WTC11 (cell line): ENCODE measurements around the gene DOK3. TPM values are rescaled to one million over a fixed set of nuclear protein-coding genes. Genes with fewer than 3 reads are reported as not detected.

Experiments
- ATAC-seq: fragments of 200-7000 bp; cut with Tn5 transposase; 2 replicates; pipeline ENCODE4 v1.10.0; 2021; ENCODE audit warnings: mild to moderate bottlenecking, moderate library complexity
- CTCF ChIA-PET: fragments of 300-600 bp; sonication (Branson Sonifier 250); formaldehyde crosslinking; loops from one replicate; lab custom pipeline; 2021; ENCODE audit warnings: antibody characterized with exemption; lab: Charles Lee
- POLR2A ChIA-PET: fragments of 350-600 bp; sonication (Branson Sonifier 250); formaldehyde crosslinking; loops from one replicate; lab custom pipeline; 2021; ENCODE audit warnings: antibody characterized with exemption; lab: Charles Lee
- DNase-seq: peaks from one replicate; pipeline ENCODE4 v3.0.0; 2021; ENCODE audit warnings: low spot score
- H3K27ac Mint-ChIP-seq: 2 replicates; pipeline ENCODE4 v1.8.0; 2021; ENCODE audit warnings: mixed read lengths
- H3K27me3 Mint-ChIP-seq: 2 replicates; pipeline ENCODE4 v1.8.0; 2021; ENCODE audit warnings: low read depth, mild to moderate bottlenecking, moderate library complexity, mixed read lengths
- H3K36me3 Mint-ChIP-seq: 2 replicates; pipeline ENCODE4 v1.8.0; 2021; ENCODE audit warnings: mixed read lengths
- H3K4me1 Mint-ChIP-seq: 2 replicates; pipeline ENCODE4 v1.8.0; 2022; ENCODE audit warnings: mixed read lengths
- H3K4me3 Mint-ChIP-seq: 2 replicates; pipeline ENCODE4 v1.8.0; 2021; ENCODE audit warnings: mild to moderate bottlenecking, moderate library complexity, mixed read lengths
- H3K9me3 Mint-ChIP-seq: 2 replicates; pipeline ENCODE4 v1.8.0; 2021; ENCODE audit warnings: mixed read lengths
- AR ChIP-seq: fragments of 250-450 bp; sonication (Bioruptor Pico); IDR thresholded peaks from 2 replicates; pipeline ENCODE4 v1.9.0; 2021; ENCODE audit warnings: mild to moderate bottlenecking
- ARID4B ChIP-seq: sonication (generic); formaldehyde crosslinking; IDR thresholded peaks from 2 replicates; pipeline ENCODE4 v1.8.0; 2023; ENCODE audit warnings: missing genetic modification reagents, mild to moderate bottlenecking, borderline replicate concordance
- E2F4 ChIP-seq: sonication (generic); formaldehyde crosslinking; IDR thresholded peaks from 2 replicates; pipeline ENCODE4 v1.8.1; 2022; ENCODE audit warnings: low read depth, mild to moderate bottlenecking, moderate library complexity, missing genetic modification reagents, borderline replicate concordance
- FOXJ3 ChIP-seq: sonication (generic); formaldehyde crosslinking; IDR thresholded peaks from 2 replicates; pipeline ENCODE4 v1.9.0; 2021; ENCODE audit warnings: missing genetic modification reagents, mild to moderate bottlenecking, borderline replicate concordance
- FOXK1 ChIP-seq: sonication (generic); formaldehyde crosslinking; IDR thresholded peaks from 2 replicates; pipeline ENCODE4 v1.8.0; 2022; ENCODE audit warnings: mild to moderate bottlenecking, moderate library complexity, missing genetic modification reagents
- HMGXB4 ChIP-seq: sonication (generic); formaldehyde crosslinking; IDR thresholded peaks from 2 replicates; pipeline ENCODE4 v1.8.1; 2023; ENCODE audit warnings: mild to moderate bottlenecking, moderate library complexity, missing genetic modification reagents
- JUN ChIP-seq: sonication (generic); formaldehyde crosslinking; IDR thresholded peaks from 2 replicates; pipeline ENCODE4 v1.8.0; 2023; ENCODE audit warnings: mild to moderate bottlenecking, missing genetic modification reagents
- USF1 ChIP-seq: sonication (generic); formaldehyde crosslinking; IDR thresholded peaks from 2 replicates; pipeline ENCODE4 v1.8.0; 2022; ENCODE audit warnings: mild to moderate bottlenecking, missing genetic modification reagents
- ZBTB21 ChIP-seq: sonication (generic); formaldehyde crosslinking; IDR thresholded peaks from 2 replicates; pipeline ENCODE4 v1.8.1; 2023; ENCODE audit warnings: mild to moderate bottlenecking, missing genetic modification reagents, borderline replicate concordance
- ZBTB43 ChIP-seq: sonication (generic); formaldehyde crosslinking; IDR thresholded peaks from 2 replicates; pipeline ENCODE4 v1.8.1; 2023; ENCODE audit warnings: mild to moderate bottlenecking, missing genetic modification reagents
- ZNF121 ChIP-seq: sonication (generic); formaldehyde crosslinking; IDR thresholded peaks from 2 replicates; pipeline ENCODE4 v1.8.0; 2023; ENCODE audit warnings: missing genetic modification reagents
- ZNF281 ChIP-seq: sonication (generic); formaldehyde crosslinking; IDR thresholded peaks from 2 replicates; pipeline ENCODE4 v1.8.0; 2023; ENCODE audit warnings: mild to moderate bottlenecking, missing genetic modification reagents
- ZNF532 ChIP-seq: fragments of 250-450 bp; sonication (Bioruptor Pico); IDR thresholded peaks from 2 replicates; pipeline ENCODE4 v1.9.0; 2021; ENCODE audit warnings: mild to moderate bottlenecking, borderline replicate concordance
- total RNA-seq: library from RNA; stranded (reverse); gene quantifications from 3 replicates; pipeline ENCODE4 v1.2.3, GENCODE V29; 2021

The DOK3 gene
- total RNA-seq, 1 experiment from 2014 or later: 9.9 TPM

GRCh38 chr5:177516601-177517568 is 7.3 kb upstream of the DOK3 start, which contains the start of gene DDX41:
TSS of gene DDX41 (minus strand) at chr5:177516961. CDS start at chr5:177516945, 16 bp downstream.
- CTCF ChIA-PET: interaction anchor here (0.9 to 2.7 kb wide), 8 partner anchors 16 to 113 kb away, joined by 3 to 14 read pairs (median 4); partner anchors contain the start of gene PDLIM7
- peak; percentile 95 for DNase-seq
- Mint-ChIP-seq H3K36me3 (peaks cover 64% of the 10 kb centered on the region), H3K4me3 (peak within 1 kb of the TSS; percentile 93), H3K9me3 (no peaks in the 10 kb centered on the region), H3K27ac (peak within 1 kb of the TSS; percentile 98), H3K4me1 (peaks cover 14% of the 10 kb centered on the region), H3K27me3 (peaks cover 4% of the 10 kb centered on the region; the same call in 1 of the 2 replicates)
- ATAC-seq: peak; percentile 89
- POLR2A ChIA-PET: interaction anchor here (0.7 to 1.3 kb wide), 4 partner anchors 20 to 92 kb away, joined by 3 read pairs; no protein-coding TSS in a partner anchor
- no peak for TF ChIP-seq ZNF532 (CRISPR knock-in tag)
- TF ChIP-seq HMGXB4: peak; percentile 90
- peak; percentile 55; the same call in 1 of the 2 replicates for TF ChIP-seq E2F4
- TF ChIP-seq USF1: peak; percentile 69
- TF ChIP-seq JUN (CRISPR knock-in tag): peak; percentile 16; the same call in 1 of the 2 replicates
- no peak for TF ChIP-seq ZNF281 (CRISPR knock-in tag)
- no peak for TF ChIP-seq AR (CRISPR knock-in tag)
- TF ChIP-seq ARID4B (CRISPR knock-in tag): peak; percentile 55
- no peak for TF ChIP-seq ZNF121 (CRISPR knock-in tag)
- TF ChIP-seq ZBTB43 (CRISPR knock-in tag): peak; percentile 78; the same call in 1 of the 2 replicates
- no peak for TF ChIP-seq FOXJ3 (CRISPR knock-in tag)
- peak; percentile 93 for TF ChIP-seq FOXK1 (CRISPR knock-in tag)
- TF ChIP-seq ZBTB21 (CRISPR knock-in tag): no peak
